Vagina (tissue), 2 donors: ENCODE measurements around the gene SLC4A1AP. TPM values are rescaled to one million over a fixed set of nuclear protein-coding genes. Genes with fewer than 3 reads are reported as not detected.

Experiments
- DNase-seq, 2 donors: peaks; one replicate each; pipeline ENCODE4 v3.0.0-alpha.2; 2017; ENCODE audit errors: extremely low spot score in 2 of 2
- H3K27ac ChIP-seq: fragments of 200-600 bp; sonication (generic); one replicate; pipeline ENCODE4 v1.5.1; 2019
- H3K27me3 ChIP-seq: fragments of 200-600 bp; sonication (generic); one replicate; pipeline ENCODE4 v1.5.1; 2019
- H3K36me3 ChIP-seq, 2 donors: fragments of 200-600 bp; sonication (generic); one replicate each; pipeline ENCODE4 v1.5.1; 2017 to 2019
- H3K4me1 ChIP-seq: fragments of 200-600 bp; sonication (generic); one replicate; pipeline ENCODE4 v1.5.1; 2019
- H3K4me3 ChIP-seq, 2 donors: fragments of 200-600 bp; sonication (generic); 1 replicate in 1 of 2; 2 replicates in 1 of 2; pipeline ENCODE4 v1.5.1; 2016 to 2019
- H3K9me3 ChIP-seq: fragments of 200-600 bp; sonication (generic); one replicate; pipeline ENCODE4 v1.5.1; 2019
- POLR2A ChIP-seq, 2 donors: fragments of 450-650 bp; IDR thresholded peaks; one replicate each; pipeline ENCODE4 v1.6.1; 2017; ENCODE audit warnings: antibody characterized with exemption in 2 of 2, mild to moderate bottlenecking in 2 of 2, moderate library complexity in 2 of 2
- POLR2AphosphoS5 ChIP-seq, 2 donors: sonication (generic); formaldehyde crosslinking; IDR thresholded peaks; one replicate each; pipeline ENCODE4 v1.9.0; 2017; ENCODE audit warnings: antibody characterized with exemption in 2 of 2, mild to moderate bottlenecking in 2 of 2, low read depth in 1 of 2; ENCODE audit not compliant: insufficient read depth in 1 of 2
- intact Hi-C: fragments of 100-400 bp; cut with DNase I; formaldehyde crosslinking; loops from one replicate; pipeline ENCODE4 v1.15.1; 2023
- total RNA-seq: library from RNA; depleted of rRNA; stranded (reverse); fragments of >200 nt; gene quantifications from one replicate; pipeline ENCODE4 v1.2.3, GENCODE V29; 2016
- TF ChIP-seq, protein P1 (sequence below), 3 experiments: fragments of 450-650 bp in 2 of 3; fragments of 200-600 bp in 1 of 3; sonication (generic) in 1 of 3; IDR thresholded peaks; one replicate each; pipeline ENCODE4 v1.5.1; 2017 to 2019; ENCODE audit warnings: antibody characterized with exemption in 3 of 3, mild to moderate bottlenecking in 2 of 3, moderate library complexity in 2 of 3

SLC4A1AP gene
- total RNA-seq, 1 donor from 2014 or later, result 21.9 TPM

DNA sequence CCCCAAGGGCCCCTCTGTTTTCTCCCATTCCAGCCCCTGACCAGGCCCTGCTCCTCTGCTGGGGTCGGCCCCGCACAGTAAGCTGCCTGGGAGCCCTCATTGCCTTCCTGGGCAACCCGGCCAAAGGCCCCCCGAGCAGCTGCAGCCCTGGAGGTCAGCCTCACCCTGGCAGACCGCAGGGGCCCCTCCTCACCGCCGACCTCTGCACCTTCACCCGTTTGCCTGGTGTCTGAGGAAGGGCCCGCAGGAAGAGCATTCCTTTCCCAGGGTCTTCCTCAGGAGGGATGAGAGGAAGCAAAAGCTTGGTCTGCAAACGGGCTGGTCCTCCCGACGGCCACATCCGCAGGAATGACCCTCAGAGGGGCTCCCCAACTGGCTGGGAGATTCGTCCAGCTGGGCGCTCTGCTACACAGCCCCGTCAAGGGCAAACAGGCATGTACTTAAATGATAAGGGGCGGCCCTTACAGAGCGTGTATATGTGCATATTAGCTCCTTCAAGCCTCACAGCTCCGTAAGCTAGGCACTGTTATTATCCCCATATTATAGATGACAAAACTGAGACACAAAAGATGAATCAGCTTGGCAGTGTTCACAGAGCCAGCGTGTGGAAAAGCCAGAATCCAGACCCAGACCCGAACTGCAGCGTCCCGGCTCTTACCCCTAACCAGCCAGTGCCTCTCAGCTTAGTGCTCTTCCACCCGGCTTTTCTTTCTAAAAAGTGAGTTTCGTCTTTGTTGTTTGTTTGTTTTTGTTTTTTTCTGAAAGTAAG lies 52.8 kb downstream of the SLC4A1AP start:
- no peaks in the 10 kb centered on the region for H3K36me3 ChIP-seq
- peaks cover 22% of the 10 kb centered on the region for H3K4me1 ChIP-seq
- DNase-seq, result no peak
- TF ChIP-seq POLR2AphosphoS5 (IDR thresholded peaks at IDR 0.05; ENCODE audit: insufficient read depth in 1 of 2, low read depth in 1 of 2) (no peak), POLR2A (IDR thresholded peaks at IDR 0.05) (no peak)
- TF ChIP-seq, protein P1, sequence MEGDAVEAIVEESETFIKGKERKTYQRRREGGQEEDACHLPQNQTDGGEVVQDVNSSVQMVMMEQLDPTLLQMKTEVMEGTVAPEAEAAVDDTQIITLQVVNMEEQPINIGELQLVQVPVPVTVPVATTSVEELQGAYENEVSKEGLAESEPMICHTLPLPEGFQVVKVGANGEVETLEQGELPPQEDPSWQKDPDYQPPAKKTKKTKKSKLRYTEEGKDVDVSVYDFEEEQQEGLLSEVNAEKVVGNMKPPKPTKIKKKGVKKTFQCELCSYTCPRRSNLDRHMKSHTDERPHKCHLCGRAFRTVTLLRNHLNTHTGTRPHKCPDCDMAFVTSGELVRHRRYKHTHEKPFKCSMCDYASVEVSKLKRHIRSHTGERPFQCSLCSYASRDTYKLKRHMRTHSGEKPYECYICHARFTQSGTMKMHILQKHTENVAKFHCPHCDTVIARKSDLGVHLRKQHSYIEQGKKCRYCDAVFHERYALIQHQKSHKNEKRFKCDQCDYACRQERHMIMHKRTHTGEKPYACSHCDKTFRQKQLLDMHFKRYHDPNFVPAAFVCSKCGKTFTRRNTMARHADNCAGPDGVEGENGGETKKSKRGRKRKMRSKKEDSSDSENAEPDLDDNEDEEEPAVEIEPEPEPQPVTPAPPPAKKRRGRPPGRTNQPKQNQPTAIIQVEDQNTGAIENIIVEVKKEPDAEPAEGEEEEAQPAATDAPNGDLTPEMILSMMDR (IDR thresholded peaks at IDR 0.05), result no peak
- peak overlapping the region; percentile 77 for H3K27ac ChIP-seq
- no peaks in the 10 kb centered on the region for H3K9me3 ChIP-seq
- no peak overlapping the region for H3K4me3 ChIP-seq
- intact Hi-C loops, result loop anchor here (10.0 kb wide), 1 partner anchor 178 kb away; the partner anchor contains the start of genes BABAM2 and RBKS
- H3K27me3 ChIP-seq, result no peaks in the 10 kb centered on the region

DNA sequence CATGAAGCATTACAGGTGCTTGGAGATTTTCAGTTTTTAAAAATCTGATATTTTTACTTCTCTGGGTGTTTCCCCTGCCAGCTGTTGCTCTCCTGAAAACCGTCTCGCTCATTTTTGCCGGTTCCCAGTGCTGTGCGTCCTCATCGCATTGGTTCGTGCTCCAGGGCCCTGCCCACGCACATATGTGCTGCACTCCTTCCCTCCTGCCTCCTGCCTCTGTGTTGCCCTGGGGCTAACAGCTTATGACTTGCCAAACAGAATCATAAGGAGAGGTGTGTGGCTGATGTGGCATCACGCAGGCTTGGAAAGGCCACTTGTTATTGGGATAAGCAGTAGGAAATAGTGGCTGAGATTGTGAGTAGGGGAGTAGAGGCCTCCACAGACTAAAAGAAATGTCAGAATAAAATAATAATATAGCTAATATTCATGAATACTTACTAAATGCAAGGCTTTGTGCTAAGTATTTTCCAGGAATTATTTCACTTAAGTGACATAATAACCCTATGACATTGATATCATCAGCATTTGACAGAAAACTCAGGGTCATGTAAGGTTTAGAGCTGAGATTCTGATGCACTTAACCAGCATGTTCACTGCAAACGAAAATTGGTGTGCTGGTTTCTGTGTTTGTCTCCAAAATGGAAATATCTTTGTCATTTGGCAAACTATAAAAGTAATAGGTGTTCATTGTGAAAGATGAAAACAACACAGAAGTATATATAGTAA lies 53.5 kb downstream of the SLC4A1AP start:
- TF ChIP-seq, protein P1 (IDR thresholded peaks at IDR 0.05), result no peak
- TF ChIP-seq POLR2AphosphoS5 (IDR thresholded peaks at IDR 0.05; ENCODE audit: insufficient read depth in 1 of 2, low read depth in 1 of 2), result peak in 1 of 2 donors; percentile 22
- H3K27me3 ChIP-seq, result no peaks in the 10 kb centered on the region

DNA sequence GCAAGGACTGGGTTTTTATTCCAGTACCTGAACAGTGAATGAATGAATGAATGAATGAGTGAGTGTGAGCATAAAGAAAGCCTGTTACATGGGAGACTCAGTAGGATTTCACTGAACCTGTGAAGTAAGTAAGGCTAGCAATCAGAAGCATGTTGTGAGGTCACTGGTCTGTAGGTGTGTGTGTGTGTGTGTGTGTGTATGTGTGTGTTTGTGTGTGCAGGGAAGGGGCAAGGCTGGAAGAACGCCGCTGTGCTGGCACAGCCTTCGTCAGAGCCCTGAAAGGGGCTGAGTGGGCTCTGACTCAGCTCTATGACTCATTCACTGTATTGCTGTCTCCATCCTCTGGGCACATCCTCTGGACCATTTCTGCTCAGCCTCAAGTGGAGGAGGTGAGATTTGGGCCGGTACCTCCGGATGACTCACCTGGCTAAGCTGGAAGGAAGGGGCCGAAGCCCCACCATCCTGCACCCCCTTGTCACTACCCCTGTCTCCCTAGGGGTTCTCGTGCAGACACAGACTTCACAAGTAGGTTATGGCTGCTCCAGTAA lies 56.4 kb downstream of the SLC4A1AP start:
- no peak overlapping the region for H3K27ac ChIP-seq
- intact Hi-C loops, result loop anchor here (5.0 kb wide), 1 partner anchor 672 kb away; the partner anchor contains the start of gene FOSL2
- TF ChIP-seq POLR2AphosphoS5 (IDR thresholded peaks at IDR 0.05; ENCODE audit: insufficient read depth in 1 of 2, low read depth in 1 of 2), result peak in 1 of 2 donors; percentile 14
- TF ChIP-seq, protein P1 (IDR thresholded peaks at IDR 0.05), result no peak

More for the DNA sequence above, 53.5 kb downstream of the SLC4A1AP start:
- peak in 1 of 2 donors; percentile 88 for DNase-seq
- Histone ChIP-seq H3K4me3 (no peak overlapping the region), H3K4me1 (peaks cover 22% of the 10 kb centered on the region), H3K36me3 (no peaks in the 10 kb centered on the region), H3K9me3 (no peaks in the 10 kb centered on the region), H3K27ac (peak overlapping the region; percentile 77)
- intact Hi-C loops, result loop anchor here (10.0 kb wide), 1 partner anchor 178 kb away; the partner anchor contains the start of genes BABAM2 and RBKS

DNA sequence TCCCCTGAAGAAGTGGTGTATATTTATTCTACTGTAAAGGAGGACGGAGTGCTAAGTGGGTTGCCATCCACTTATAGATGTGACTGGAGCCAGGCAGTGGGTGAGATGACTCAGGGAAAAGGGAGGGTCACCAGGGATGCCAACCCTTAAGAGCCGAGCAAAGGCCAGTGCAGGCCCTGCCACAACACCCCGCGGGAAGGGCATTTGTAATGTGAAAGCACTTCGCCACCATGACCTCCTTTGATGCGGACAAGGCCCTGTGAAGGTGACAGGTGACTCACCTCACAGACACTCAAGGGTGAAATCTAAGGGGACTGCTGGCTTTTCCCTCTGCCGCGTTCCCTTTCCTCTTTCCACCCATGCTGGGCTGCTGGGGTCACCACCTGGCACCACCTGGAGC lies 57.6 kb downstream of the SLC4A1AP start:
- intact Hi-C loops, result loop anchor here (5.0 kb wide), 1 partner anchor 671 kb away; the partner anchor contains the start of gene FOSL2
- TF ChIP-seq POLR2A (IDR thresholded peaks at IDR 0.05) (no peak), POLR2AphosphoS5 (IDR thresholded peaks at IDR 0.05; ENCODE audit: insufficient read depth in 1 of 2, low read depth in 1 of 2) (no peak)
- TF ChIP-seq, protein P1 (IDR thresholded peaks at IDR 0.05), result no peak
- Histone ChIP-seq H3K27me3 (no peaks in the 10 kb centered on the region), H3K27ac (no peak overlapping the region), H3K9me3 (no peaks in the 10 kb centered on the region), H3K4me3 (no peak overlapping the region), H3K36me3 (no peaks in the 10 kb centered on the region), H3K4me1 (peaks cover 19% of the 10 kb centered on the region)
- no peak for DNase-seq

More for the DNA sequence above, 56.4 kb downstream of the SLC4A1AP start:
- Histone ChIP-seq H3K36me3 (no peaks in the 10 kb centered on the region), H3K4me3 (no peak overlapping the region), H3K4me1 (peaks cover 30% of the 10 kb centered on the region), H3K9me3 (no peaks in the 10 kb centered on the region), H3K27me3 (no peaks in the 10 kb centered on the region)
- DNase-seq, result peak in 1 of 2 donors; percentile 81
